ENCODE data around the gene TTC19.

Gene TTC19

DNA sequence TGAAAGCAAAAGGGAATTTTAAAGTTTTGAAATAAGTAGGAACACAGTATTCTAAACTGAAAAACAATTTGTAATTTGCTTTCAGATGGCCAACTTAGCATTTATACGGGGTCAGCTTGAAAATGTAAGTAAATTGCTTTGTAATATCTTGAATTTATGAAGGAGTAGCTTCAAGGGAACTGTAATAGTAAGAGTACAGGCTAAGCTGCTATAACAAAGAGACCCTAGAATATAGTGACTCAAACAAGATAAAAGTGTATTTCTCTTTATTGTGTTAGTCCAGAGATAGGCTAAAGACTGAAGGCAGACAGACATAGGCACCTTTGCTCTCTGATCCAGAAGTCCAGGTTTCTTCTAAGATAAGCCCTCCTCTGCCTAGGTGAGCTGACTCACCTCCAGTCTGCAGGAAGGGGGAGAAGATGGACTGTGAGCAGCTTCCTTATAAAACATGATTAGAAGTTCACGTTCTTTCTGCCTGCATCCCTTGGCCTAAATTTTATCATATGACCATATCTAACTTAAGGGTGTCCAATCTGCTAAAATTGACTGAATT lies 3.2 kb downstream of the TTC19 start:
- TF ChIP-seq, protein P1, sequence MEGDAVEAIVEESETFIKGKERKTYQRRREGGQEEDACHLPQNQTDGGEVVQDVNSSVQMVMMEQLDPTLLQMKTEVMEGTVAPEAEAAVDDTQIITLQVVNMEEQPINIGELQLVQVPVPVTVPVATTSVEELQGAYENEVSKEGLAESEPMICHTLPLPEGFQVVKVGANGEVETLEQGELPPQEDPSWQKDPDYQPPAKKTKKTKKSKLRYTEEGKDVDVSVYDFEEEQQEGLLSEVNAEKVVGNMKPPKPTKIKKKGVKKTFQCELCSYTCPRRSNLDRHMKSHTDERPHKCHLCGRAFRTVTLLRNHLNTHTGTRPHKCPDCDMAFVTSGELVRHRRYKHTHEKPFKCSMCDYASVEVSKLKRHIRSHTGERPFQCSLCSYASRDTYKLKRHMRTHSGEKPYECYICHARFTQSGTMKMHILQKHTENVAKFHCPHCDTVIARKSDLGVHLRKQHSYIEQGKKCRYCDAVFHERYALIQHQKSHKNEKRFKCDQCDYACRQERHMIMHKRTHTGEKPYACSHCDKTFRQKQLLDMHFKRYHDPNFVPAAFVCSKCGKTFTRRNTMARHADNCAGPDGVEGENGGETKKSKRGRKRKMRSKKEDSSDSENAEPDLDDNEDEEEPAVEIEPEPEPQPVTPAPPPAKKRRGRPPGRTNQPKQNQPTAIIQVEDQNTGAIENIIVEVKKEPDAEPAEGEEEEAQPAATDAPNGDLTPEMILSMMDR (IDR thresholded peaks at IDR 0.05; ENCODE audit: low read depth, low read length, missing control alignments) = no peak
- H3K4me3 ChIP-seq (replicated peaks; ENCODE audit: low read depth, low read length) = no peak overlapping the region
- no peak for DNase-seq (ENCODE audit: extremely low read depth, low read depth)

DNA sequence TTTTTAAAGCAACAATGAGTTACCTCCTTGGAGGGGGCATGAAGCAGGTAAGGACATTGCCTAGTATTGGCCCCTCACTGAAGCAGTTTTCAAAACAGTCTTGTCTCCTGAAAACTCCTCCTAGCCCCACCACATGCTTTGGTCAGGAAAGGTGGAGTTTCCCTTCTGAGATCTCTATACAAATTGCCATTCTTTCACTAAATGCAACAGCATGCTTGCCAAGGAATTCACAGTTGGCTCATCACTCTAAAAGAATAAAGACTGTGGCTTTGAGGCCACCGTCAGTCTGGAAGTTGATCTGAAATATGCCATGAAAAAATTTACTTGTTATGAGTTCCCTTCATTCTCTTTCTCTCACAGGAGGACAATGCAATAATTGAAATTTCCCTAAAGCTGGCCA lies 4.2 kb downstream of the TTC19 start:
- H3K4me3 ChIP-seq (replicated peaks; ENCODE audit: low read depth, low read length) = no peak overlapping the region
- no peak for DNase-seq (ENCODE audit: extremely low read depth, low read depth)
- TF ChIP-seq, protein P1 (IDR thresholded peaks at IDR 0.05; ENCODE audit: low read depth, low read length, missing control alignments) = no peak

DNA sequence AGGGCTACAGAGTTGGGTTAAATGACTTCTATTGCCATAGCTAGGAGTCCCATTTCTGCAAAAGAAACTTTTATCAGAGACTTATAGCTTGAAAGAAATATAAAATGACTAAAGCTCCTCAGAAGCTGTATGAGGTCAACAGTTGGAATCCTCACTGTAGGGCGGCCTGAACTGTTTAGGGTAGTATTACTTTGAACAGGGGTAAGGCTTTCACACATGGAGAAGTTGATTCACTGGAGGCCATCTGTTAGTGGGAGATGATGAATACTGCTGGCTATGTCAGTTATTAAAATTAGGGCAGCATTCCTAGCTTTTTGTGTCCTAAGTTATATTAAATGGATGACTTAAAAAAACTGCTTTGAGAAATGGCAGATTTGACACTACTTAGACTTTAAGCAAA lies 6.0 kb downstream of the TTC19 start:
- no peak overlapping the region for H3K4me3 ChIP-seq (replicated peaks; ENCODE audit: low read depth, low read length)
- TF ChIP-seq, protein P1 (IDR thresholded peaks at IDR 0.05; ENCODE audit: low read depth, low read length, missing control alignments) = no peak
- DNase-seq (ENCODE audit: extremely low read depth, low read depth) = no peak

DNA sequence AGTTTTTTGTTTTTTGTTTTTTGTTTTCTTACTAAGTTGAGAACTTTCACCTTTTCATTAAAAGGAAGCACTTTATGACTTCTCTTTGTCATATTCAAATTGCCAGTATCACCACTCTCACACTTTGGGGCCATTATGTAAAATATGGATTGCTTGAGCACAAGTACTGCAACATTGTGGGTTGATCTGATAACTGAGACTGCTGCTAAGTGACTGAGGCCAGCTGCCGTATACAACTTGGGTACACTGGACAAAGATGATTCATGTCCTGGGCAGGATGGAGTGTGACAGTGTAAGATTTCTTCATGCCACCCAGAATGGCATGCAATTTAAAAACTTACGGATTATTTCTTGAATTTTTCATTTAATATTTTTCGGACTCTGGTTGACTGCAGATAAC lies 7.8 kb downstream of the TTC19 start:
- no peak for DNase-seq (ENCODE audit: extremely low read depth, low read depth)
- TF ChIP-seq, protein P1 (IDR thresholded peaks at IDR 0.05; ENCODE audit: low read depth, low read length, missing control alignments) = no peak
- H3K4me3 ChIP-seq (replicated peaks; ENCODE audit: low read depth, low read length) = no peak overlapping the region

DNA sequence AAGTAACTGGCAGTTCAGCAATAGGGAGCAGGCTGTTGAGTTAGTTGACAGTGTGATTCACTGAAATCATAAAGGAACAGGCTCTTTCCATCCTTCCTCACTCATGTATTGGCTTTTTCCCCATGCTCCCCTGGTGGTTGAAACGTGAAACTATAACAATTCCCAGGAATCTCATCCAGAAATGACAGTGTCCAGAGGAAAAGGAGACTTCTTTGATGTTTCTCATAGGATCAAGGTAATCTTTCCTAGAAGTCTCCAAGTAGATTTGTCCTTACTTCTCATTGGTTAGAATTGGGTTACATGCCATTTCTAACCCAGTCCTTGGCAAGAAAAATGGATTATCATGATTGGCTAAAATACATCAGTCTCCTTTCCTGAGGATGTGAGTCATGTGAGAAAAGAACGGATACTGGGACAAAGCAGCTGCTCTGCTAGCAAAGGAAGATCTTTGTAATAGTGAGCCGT lies 14.4 kb downstream of the TTC19 start:
- peak; percentile 65 for DNase-seq (ENCODE audit: extremely low read depth, low read depth)
- TF ChIP-seq, protein P1 (IDR thresholded peaks at IDR 0.05; ENCODE audit: low read depth, low read length, missing control alignments) = peak; percentile 62
- no peak overlapping the region for H3K4me3 ChIP-seq (replicated peaks; ENCODE audit: low read depth, low read length)

DNA sequence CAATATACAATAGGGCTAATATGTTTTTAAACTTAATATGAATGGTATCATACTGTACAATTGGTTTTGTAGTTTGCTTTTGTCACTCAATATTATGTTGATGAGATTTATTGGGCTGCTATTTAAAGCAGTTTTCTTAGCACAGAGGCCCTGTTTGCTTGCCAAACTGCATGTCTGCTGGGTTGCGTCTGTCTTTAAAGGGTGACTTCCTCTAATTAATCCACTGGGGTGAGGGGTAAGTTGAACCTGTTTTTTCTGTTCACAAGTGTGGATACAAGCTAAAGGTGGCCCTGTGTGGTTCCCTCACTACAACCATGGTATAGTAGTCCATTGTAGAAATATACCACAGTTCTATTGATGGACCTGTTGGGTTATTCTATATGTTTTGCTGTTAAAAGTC lies 19.7 kb downstream of the TTC19 start:
- H3K4me3 ChIP-seq (replicated peaks; ENCODE audit: low read depth, low read length) = no peak overlapping the region
- TF ChIP-seq, protein P1 (IDR thresholded peaks at IDR 0.05; ENCODE audit: low read depth, low read length, missing control alignments) = no peak
- no peak for DNase-seq (ENCODE audit: extremely low read depth, low read depth)

DNA sequence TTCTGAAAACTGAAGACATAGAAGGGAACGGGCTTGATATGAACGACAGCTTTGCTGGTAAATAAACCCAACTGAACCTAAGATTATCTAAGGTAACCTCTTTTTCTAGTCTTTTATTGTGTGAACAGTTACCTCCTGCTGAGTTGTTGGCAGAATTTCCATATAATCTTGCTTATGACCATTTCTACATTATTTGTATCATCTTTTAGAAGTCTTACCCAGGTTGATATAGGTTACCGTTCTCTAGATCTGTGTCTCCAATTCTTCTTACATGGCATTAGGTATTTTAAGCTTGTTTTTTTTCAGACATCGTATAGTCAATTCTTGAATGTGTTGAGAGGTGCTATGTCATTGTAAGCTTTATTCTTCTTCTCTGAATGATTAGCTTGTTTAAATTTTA lies 24.3 kb downstream of the TTC19 start:
- TF ChIP-seq, protein P1 (IDR thresholded peaks at IDR 0.05; ENCODE audit: low read depth, low read length, missing control alignments) = no peak
- H3K4me3 ChIP-seq (replicated peaks; ENCODE audit: low read depth, low read length) = no peak overlapping the region
- no peak for DNase-seq (ENCODE audit: extremely low read depth, low read depth)

All from HFF-Myc (cell line).